22Rv1 (cell line): Measurements from ENCODE around the gene NFXL1.
A peak's percentile ranks its signal among the peaks of the same experiment; 100 is the strongest.

Experiments
- H3K27ac ChIP-seq: fragments of 450-650 bp; 2 replicates; pipeline ENCODE4 v1.5.1; 2017
- CTCF ChIP-seq: fragments of 450-650 bp; IDR thresholded peaks from 2 replicates; pipeline ENCODE4 v1.5.1; 2017; ENCODE audit warnings: mild to moderate bottlenecking
- ZFX ChIP-seq: fragments of 450-650 bp; IDR thresholded peaks from 2 replicates; pipeline ENCODE4 v1.6.1; 2017; ENCODE audit warnings: antibody characterized with exemption, borderline replicate concordance

NFXL1 gene

GRCh38 chr4:47914220-47914925, at the start of gene NFXL1:
Gene NFXL1, minus strand, starts transcription at chr4:47914583. Its CDS starts 380 bp downstream, at chr4:47914203.
- peak within 1 kb of the TSS; percentile 88 for H3K27ac ChIP-seq
- TF ChIP-seq CTCF (0 out of 2 replicates have a peak, but pooled peaks have one; percentile 3), ZFX (no peak)

- TF ChIP-seq ZFX (no peak), CTCF (no peak)
- H3K27ac ChIP-seq, result no peak overlapping the region
Measured at GRCh38 chr4:47954677-47955076, 40.3 kb upstream of the NFXL1 start.

GRCh38 chr4:47954245-47954644, 39.9 kb upstream of the NFXL1 start:
- TF ChIP-seq CTCF (no peak), ZFX (no peak)
- H3K27ac ChIP-seq, result no peak overlapping the region

GRCh38 chr4:47945930-47946726, 31.7 kb upstream of the NFXL1 start:
- H3K27ac ChIP-seq, result no peak overlapping the region
- TF ChIP-seq ZFX (no peak), CTCF (no peak)

- no peak overlapping the region for H3K27ac ChIP-seq
- no peak for TF ChIP-seq ZFX
- TF ChIP-seq CTCF, result no peak
Measured at GRCh38 chr4:47942081-47942819, 27.9 kb upstream of the NFXL1 start.

GRCh38 chr4:47939456-47939855, 25.1 kb upstream of the NFXL1 start:
- no peak for TF ChIP-seq ZFX
- TF ChIP-seq CTCF, result no peak
- H3K27ac ChIP-seq, result peak overlapping the region; percentile 7; the same call in 1 of the 2 replicates
